ENCODE measurements around the gene ATF3. TPM values are rescaled to one million over a fixed set of nuclear protein-coding genes. Genes with fewer than 3 reads are reported as not detected.

The ATF3 gene
- total RNA-seq, 1 experiment from 2014 or later = 43.2 TPM

DNA sequence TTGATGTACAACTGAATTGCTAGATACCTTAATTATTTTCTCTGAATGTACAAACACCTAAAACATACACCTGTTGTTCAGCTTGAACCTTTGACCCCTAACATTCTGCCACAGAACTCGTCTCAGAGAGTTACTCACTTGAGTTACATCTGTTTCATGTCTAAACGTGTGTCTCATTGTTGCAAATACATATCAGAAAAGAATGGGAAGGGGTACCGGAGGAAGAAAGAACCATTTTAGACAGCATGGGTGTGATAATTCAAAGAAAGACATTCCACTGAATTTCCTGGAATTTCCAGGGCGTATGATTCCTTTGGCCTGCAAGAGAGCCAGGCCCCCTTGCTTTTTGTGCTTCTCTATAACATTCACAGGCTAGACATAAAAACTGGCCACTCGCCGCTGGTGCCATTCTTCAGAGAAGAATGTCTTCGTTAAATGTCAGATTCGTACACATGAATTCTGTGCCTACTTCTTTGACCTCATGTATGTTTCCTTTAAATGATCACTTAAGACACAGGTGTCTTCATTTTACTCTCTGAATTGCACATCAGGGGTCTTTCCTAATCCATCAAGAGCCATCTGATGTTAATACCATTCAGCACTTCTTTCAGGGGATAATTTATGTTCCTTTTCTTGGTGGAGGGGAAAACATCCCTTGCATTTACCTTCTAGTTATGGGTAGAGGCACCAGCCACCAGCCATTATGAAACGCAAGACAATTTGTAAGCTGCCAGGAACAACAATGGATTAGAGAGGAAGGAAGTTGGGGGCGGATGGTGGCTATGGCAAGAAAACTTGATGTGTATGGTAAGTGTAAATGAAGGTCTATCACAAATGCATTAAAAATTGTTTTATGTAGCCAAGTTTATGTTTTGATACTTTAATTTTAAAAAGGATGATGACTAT, 12.7 kb downstream of the ATF3 start:
- Histone ChIP-seq H3K79me2 (ENCODE audit: insufficient read depth, low read length) (no peaks in the 10 kb centered on the region), H4K20me1 (ENCODE audit: insufficient read depth) (no peaks in the 10 kb centered on the region), H3K4me3 (replicated peaks in 1 of 2; ENCODE audit: low read depth in 1 of 2, low read length in 2 of 2) (no peak overlapping the region), H3K4me2 (ENCODE audit: low read length) (no peak overlapping the region), H2AFZ (ENCODE audit: low read depth, low read length, poor library complexity, severe bottlenecking) (no peak overlapping the region), H3K27ac (ENCODE audit: low read depth, low read length) (no peak overlapping the region), H3K9me2 (ENCODE audit: insufficient read depth) (no peaks in the 10 kb centered on the region), H3K36me3 (ENCODE audit: control insufficient read depth in 1 of 2, insufficient read depth in 2 of 2, low read length in 2 of 2) (peaks cover 21 to 23% of the 10 kb centered on the region in 2 experiments), H3K4me1 (ENCODE audit: control insufficient read depth in 1 of 2, insufficient read depth in 2 of 2, low read length in 2 of 2) (no peaks in the 10 kb centered on the region), H3K9me3 (ENCODE audit: control insufficient read depth in 1 of 2, insufficient read depth in 1 of 2, low read depth in 1 of 2, low read length in 2 of 2) (no peaks in the 10 kb centered on the region), H3K27me3 (ENCODE audit: insufficient read depth, low read length) (no peaks in the 10 kb centered on the region), H3K9ac (ENCODE audit: low read length) (no peak overlapping the region)
- intact Hi-C loops (cut with micrococcal nuclease) = no loop called here
- CTCF ChIA-PET = interaction anchor here (1.1 to 1.9 kb wide), 2 partner anchors 43 to 144 kb away, joined by 3 to 6 read pairs; no protein-coding TSS in a partner anchor
- TF ChIP-seq POLR2AphosphoS5 (IDR thresholded peaks at IDR 0.05; ENCODE audit: low read depth, low read length) (peak; percentile 40; the same call in 1 of the 2 replicates), JUND (IDR thresholded peaks at IDR 0.05) (peak; percentile 18; the same call in 1 of the 2 replicates)
- TF ChIP-seq, protein P1, sequence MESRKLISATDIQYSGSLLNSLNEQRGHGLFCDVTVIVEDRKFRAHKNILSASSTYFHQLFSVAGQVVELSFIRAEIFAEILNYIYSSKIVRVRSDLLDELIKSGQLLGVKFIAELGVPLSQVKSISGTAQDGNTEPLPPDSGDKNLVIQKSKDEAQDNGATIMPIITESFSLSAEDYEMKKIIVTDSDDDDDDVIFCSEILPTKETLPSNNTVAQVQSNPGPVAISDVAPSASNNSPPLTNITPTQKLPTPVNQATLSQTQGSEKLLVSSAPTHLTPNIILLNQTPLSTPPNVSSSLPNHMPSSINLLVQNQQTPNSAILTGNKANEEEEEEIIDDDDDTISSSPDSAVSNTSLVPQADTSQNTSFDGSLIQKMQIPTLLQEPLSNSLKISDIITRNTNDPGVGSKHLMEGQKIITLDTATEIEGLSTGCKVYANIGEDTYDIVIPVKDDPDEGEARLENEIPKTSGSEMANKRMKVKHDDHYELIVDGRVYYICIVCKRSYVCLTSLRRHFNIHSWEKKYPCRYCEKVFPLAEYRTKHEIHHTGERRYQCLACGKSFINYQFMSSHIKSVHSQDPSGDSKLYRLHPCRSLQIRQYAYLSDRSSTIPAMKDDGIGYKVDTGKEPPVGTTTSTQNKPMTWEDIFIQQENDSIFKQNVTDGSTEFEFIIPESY (IDR thresholded peaks at IDR 0.05; ENCODE audit: extremely low read depth, insufficient replicate concordance, low read length) = no peak
- no peak for DNase-seq (ENCODE audit: low read depth, low spot score)
- RAD21 ChIA-PET (ENCODE audit: low non-redundant PET in 1 of 2, low total read pairs in 2 of 2, uncharacterized antibody in 2 of 2, unreplicated experiment in 2 of 2) = no interaction called here
- POLR2A ChIA-PET = interaction anchor here (0.5 to 4.1 kb wide), 3 partner anchors 10 to 177 kb away, joined by 3 to 18 read pairs (median 3); partner anchors contain the start of gene ATF3
- no peak for ATAC-seq
- no TSS peak for BruUV-seq (replicated peaks)

DNA sequence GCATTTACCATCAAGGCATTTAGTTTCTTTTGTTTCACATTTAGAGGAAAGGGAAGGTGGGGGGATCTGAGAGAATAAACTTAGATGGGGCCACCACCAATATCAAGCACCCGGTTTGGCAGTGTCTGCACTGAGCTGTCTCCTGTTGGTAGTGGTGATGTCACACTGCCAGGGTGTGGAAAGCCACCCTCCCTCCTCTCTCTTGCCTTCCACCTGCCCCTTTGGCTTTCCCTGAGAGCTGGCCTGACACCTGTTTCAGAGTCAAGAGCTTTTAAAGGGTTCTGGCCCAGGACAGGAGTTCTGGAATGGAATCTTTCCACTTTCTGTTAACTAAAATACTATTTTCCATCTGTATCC, 13.4 kb downstream of the ATF3 start:
- intact Hi-C loops (cut with micrococcal nuclease) = no loop called here
- no peak overlapping the region for H3K27ac ChIP-seq (ENCODE audit: low read depth, low read length)
- CTCF ChIA-PET = interaction anchor here (1.1 to 1.9 kb wide), 2 partner anchors 43 to 145 kb away, joined by 3 to 6 read pairs; no protein-coding TSS in a partner anchor
- DNase-seq (ENCODE audit: low read depth, low spot score) = no peak
- no peaks in the 10 kb centered on the region for H3K9me2 ChIP-seq (ENCODE audit: insufficient read depth)
- no peak for TF ChIP-seq EGR1 (IDR thresholded peaks at IDR 0.05; ENCODE audit: low read depth)
- 0 out of 2 replicates have a peak, but pooled peaks have one; percentile 8 for TF ChIP-seq POLR2AphosphoS5 (IDR thresholded peaks at IDR 0.05; ENCODE audit: low read depth, low read length)
- 0 out of 2 replicates have a peak, but pooled peaks have one; percentile 10 for TF ChIP-seq JUND (IDR thresholded peaks at IDR 0.05)
- POLR2A ChIA-PET = interaction anchor here (0.5 to 4.1 kb wide), 2 partner anchors 13 to 176 kb away, joined by 3 to 18 read pairs; partner anchors contain the start of gene ATF3
- BruUV-seq (replicated peaks) = no TSS peak
- H4K20me1 ChIP-seq (ENCODE audit: insufficient read depth) = no peaks in the 10 kb centered on the region
- no peak overlapping the region for H3K4me3 ChIP-seq (replicated peaks in 1 of 2; ENCODE audit: low read depth in 1 of 2, low read length in 2 of 2)
- H3K36me3 ChIP-seq (ENCODE audit: control insufficient read depth in 1 of 2, insufficient read depth in 2 of 2, low read length in 2 of 2) = peaks cover 17 to 23% of the 10 kb centered on the region in 2 experiments
- no peak overlapping the region for H2AFZ ChIP-seq (ENCODE audit: low read depth, low read length, poor library complexity, severe bottlenecking)
- no peaks in the 10 kb centered on the region for H3K79me2 ChIP-seq (ENCODE audit: insufficient read depth, low read length)
- H3K27me3 ChIP-seq (ENCODE audit: insufficient read depth, low read length) = no peaks in the 10 kb centered on the region
- H3K9ac ChIP-seq (ENCODE audit: low read length) = no peak overlapping the region
- H3K4me1 ChIP-seq (ENCODE audit: control insufficient read depth in 1 of 2, insufficient read depth in 2 of 2, low read length in 2 of 2) = no peaks in the 10 kb centered on the region
- RAD21 ChIA-PET (ENCODE audit: low non-redundant PET in 1 of 2, low total read pairs in 2 of 2, uncharacterized antibody in 2 of 2, unreplicated experiment in 2 of 2) = no interaction called here
- no peak for ATAC-seq
- no peaks in the 10 kb centered on the region for H3K9me3 ChIP-seq (ENCODE audit: control insufficient read depth in 1 of 2, insufficient read depth in 1 of 2, low read depth in 1 of 2, low read length in 2 of 2)
- H3K4me2 ChIP-seq (ENCODE audit: low read length) = no peak overlapping the region
